GM21367 (cell line): Measurements from ENCODE around the gene OR12D3.
"Not testable (repeated sequence)": the region's sequence is repeated elsewhere in the genome, so short reads cannot be mapped to it uniquely, and the experiment has no call there.

Experiments
- ATAC-seq: cut with Tn5 transposase; IDR thresholded peaks from one replicate; pipeline ENCODE4 v1.9.1; 2021; ENCODE audit not compliant: unreplicated experiment

OR12D3 gene, protein sequence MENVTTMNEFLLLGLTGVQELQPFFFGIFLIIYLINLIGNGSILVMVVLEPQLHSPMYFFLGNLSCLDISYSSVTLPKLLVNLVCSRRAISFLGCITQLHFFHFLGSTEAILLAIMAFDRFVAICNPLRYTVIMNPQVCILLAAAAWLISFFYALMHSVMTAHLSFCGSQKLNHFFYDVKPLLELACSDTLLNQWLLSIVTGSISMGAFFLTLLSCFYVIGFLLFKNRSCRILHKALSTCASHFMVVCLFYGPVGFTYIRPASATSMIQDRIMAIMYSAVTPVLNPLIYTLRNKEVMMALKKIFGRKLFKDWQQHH

GRCh38 chr6:29375191-29375590, at the start of gene OR12D3:
Gene OR12D3 (minus strand): TSS chr6:29375291. CDS start chr6:29375287, 4 bp downstream.
- no peak for ATAC-seq

GRCh38 chr6:29424575-29424974, 49.5 kb upstream of the OR12D3 start:
- no peak for ATAC-seq

DNA sequence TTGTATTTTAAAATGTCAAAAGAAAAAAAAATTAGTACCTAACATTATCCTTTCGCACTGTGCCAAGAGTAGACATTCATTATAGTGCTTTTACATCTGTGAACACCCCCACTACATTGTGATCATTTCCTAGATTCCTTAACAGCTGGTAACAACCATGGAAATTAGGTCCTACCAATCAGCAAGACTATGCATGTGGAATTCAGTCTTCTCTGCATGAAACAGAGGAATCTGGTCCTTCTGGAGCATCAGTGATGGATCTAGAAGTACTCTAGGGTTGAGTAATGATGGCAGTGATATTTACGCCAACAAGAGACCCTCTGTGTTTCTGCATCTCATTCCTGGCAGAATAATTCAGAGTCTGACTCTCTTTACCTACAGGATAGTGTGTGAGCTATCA, 49.1 kb upstream of the OR12D3 start:
- no peak for ATAC-seq

GRCh38 chr6:29419516-29419915, 44.4 kb upstream of the OR12D3 start:
- no peak for ATAC-seq

GRCh38 chr6:29414588-29414987, 39.5 kb upstream of the OR12D3 start, which contains the start of gene OR12D1:
Gene OR12D1 (plus strand): TSS chr6:29414928.
- ATAC-seq = no peak

- ATAC-seq = no peak
Observed at GRCh38 chr6:29403801-29404200, 28.7 kb upstream of the OR12D3 start.

GRCh38 chr6:29399525-29399924, 24.4 kb upstream of the OR12D3 start:
- ATAC-seq = no peak

- ATAC-seq = no peak
Observed at GRCh38 chr6:29395331-29395730, 20.2 kb upstream of the OR12D3 start, which contains the start of gene OR12D2. Gene OR12D2 (plus strand): TSS chr6:29395631. CDS start chr6:29396700, 1,069 bp downstream.

DNA sequence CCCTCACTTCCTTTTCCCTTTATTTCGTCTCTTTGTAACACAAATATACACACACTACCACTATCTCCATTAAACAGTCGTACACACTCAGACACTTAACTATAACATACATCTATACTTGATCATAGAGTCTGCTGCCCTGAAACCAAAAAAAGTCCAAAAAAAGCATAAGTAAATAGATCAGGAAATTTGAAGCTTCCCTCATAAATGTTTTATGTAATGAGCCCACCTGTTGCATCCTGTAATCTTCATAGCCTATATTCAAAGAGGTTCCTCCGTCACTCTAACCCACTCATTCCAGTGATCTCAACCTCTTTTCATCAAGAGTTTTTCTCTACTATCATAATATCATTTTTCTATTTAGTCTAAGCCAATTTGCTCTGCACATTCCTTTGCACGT, 13.4 kb upstream of the OR12D3 start:
- no peak for ATAC-seq

DNA sequence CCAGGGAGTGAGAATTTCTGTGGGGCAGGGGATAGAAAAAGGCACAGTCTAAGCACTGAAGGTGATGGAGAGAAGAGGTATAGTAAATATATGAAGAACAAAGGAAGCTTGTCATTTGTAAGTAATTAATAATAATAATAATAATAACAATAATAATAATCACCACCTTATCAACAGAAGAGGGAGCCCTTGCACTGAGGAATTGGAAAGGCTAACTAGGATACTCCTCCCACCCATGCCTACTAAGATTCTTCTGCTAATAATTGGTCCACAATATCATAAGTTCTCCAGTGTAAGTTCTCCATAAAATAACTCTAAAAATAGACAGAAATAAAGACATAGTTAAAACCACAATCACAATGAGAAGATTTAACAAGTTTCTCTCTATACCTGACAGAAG, 912 bp upstream of the OR12D3 start:
- no peak for ATAC-seq

DNA sequence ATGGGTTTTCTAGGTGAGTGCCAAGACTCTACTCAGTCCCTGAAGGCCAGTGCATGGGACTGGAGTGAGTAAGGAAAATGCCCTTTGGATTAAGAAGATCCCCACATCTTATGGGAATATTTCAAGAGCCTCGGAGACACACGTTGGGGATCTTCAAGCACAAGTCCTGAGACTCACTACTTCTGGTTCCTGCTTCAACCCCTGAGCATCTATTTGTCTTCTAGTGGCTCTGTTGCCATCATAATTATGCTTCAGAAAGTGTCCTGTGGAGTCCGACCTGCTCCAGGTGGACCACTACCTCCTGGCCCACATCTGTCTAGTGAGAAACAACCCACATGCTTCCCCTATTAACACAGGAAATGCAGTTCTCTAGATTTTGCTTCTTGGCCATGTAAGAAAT, 6.3 kb downstream of the OR12D3 start, which contains the start of gene OR5V1:
Gene OR5V1, minus strand, starts transcription at position 101 of the 400 bp plus-strand sequence. CDS start 12,670 bp downstream, outside the sequence.
- no peak for ATAC-seq

GRCh38 chr6:29355603-29356002, 19.5 kb downstream of the OR12D3 start:
- ATAC-seq = no peak

GRCh38 chr6:29354980-29355379, 20.1 kb downstream of the OR12D3 start:
- no peak for ATAC-seq

DNA sequence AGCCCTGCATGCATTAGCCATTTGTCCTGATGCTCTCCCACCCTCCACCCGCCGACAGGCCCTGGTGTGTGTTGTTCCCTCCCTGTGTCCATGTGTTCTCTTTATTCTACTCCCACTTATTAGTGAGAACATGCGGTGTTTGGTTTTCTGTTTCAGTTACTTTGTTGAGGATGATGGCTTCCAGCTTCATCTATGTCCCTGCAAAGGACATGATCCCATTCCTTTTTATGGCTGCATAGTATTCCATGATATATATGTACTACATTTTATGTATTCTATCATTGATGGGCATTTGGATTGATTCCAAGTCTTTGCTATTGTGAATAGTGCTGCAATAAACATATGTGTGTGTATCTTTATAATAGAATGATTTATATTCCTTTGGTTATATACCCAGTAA, 25.7 kb downstream of the OR12D3 start:
- not testable (repeated sequence) for ATAC-seq

DNA sequence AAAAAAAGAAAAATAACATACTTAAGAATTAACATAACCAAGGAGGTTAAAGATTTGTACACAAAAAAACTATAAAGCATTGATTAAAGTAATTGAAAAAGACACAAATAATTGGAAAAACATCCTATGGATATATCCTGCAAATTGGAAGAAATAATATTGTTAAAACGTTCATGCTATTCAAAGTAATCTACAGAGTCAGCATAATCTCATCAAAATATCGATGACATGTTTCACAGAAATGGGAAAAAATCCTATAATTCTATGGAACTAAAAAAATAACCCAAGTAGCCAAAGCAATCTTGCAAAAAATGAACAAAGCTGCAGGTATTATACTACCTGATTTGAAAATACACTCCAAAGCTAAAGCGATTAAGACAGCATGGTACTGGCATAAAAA, 29.7 kb downstream of the OR12D3 start:
- no peak for ATAC-seq

- no peak for ATAC-seq
Observed at GRCh38 chr6:29336269-29336668, 38.8 kb downstream of the OR12D3 start.

DNA sequence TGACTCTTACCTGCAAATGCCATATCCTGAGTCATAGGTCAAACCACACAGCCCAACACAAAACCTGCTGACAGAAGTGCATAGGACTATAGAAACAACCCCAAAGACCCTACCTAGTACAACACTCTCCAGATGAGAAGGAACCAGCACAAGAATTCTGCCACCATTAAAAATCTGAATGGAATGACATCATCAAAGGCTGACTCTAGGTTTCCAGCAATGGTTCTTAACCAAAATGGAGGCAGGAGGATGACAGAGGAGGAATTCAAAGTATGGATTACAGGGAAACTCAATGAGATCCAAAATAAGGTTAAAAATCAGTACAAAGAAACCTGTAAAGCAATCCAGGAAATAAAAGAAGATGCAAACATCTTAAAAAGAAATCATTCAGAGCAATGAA, 42.4 kb downstream of the OR12D3 start:
- no peak for ATAC-seq

- ATAC-seq = no peak
Observed at GRCh38 chr6:29325777-29326176, 49.3 kb downstream of the OR12D3 start.
